NCI-H2029 treated with DMSO at 0.1 percent for 48 hours (cell line): Measurements from ENCODE around the gene PEAK3.
"Not testable (repeated sequence)": the region's sequence is repeated elsewhere in the genome, so short reads cannot be mapped to it uniquely, and the experiment has no call there.

Experiments
- DNase-seq: peaks from one replicate; lab custom pipeline; 2025; lab: John Stamatoyannopoulos, UW

PEAK3 gene

DNA sequence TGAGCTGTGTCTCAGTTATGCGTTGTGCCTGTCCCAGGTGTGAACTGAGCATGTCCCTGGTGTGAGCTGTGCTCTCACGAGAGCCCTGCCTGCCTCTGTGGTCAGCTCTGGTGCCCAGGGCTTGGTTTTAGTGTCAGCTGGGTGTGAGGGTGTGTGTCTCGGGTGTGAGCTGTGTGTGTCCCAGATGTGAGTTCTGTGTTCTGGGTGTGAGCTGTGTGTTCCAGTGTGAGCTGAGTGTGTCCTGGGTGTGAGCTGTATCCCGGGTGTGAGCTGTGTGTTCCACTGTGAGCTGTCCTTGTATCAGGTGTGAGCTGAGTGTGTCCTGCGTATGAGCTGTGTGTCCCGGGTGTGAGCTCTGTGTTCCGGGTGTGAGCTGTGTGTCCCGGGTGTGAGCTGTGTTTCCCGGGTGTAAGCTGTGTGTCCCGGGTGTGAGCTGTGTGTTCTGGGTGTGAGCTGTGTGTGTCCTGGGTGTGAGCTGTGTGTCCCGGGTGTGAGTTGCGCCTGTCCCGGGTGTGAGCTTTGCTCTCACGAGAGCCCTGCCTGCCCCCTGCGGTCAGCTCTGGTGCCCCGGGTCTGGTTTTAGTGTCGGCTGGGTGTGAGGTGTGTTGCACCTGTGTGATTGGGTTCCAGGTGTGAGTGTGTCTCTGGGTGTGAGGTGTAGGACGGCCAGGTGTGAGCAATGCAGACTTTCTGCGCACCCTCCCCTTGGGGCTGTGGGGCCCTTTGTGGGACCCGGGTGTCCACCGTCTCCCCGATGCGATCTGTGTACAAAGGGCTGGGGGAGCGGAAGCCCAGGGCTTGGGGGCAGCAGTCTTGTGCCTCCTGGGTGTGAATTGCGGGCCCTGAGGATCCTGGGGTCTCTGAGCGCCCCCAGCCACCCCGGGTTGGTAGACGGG is 7.1 kb upstream of the PEAK3 start:
- DNase-seq: no peak

DNA sequence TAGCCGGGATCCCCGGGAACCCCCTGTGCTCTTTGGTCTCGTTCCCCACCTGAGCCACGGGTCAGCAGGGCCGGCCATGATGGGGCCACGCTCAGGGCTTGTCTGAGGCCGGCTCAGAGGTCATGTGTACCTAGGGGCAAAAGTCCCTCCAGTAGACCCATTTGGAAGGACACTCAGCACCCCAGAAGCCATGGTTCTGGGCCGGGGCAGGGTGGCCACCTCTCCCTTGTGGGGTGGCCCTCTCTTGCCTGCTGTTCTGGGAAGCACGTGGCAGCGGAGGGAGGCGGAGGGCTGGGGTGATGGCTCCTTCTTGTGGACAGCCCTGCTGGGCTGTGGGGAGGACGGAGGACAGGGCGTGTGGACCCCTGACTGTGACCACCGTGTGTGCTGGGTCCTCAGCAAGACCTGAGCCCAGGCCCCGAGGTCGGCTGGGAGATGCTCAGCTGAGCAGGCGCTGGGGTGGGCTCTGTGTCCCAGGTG is 6.4 kb upstream of the PEAK3 start:
- no peak for DNase-seq

DNA sequence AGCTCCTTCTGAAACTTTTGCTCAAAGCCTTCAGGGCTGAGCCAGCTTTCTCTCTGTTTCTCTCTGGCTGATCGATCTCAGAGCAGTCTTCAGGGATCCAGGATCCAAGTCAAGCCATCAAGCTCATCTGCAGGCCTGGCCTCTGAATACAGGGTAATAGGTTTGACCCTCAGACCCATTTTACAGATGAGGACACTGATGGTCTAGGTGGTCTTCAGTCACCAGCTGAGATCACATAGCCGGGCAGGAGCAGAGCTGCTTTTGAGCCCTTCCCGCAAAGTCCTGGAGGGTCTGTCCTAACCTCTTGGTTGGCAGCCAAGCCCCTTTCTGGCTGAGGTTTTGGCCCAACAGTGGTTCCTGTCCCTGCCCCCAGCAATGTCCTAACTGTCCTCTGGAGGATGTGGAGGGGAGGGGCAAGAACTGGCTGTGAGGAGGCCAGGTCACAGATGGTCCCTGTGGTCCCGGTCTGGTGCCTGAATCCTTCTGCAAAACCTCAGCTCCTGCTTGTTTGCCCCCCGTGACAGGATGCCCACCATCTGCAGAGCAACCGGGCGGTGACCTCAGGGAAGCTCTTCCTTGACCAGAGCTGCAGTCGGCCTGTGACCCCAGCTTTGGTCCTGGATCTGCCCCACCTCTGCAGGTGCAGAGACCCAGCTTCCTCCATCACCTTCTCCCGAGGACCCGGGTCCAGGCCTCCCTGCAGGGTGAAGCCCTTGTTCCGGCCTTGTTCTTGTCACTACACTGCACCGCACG is 5.8 kb upstream of the PEAK3 start:
- DNase-seq: no peak

DNA sequence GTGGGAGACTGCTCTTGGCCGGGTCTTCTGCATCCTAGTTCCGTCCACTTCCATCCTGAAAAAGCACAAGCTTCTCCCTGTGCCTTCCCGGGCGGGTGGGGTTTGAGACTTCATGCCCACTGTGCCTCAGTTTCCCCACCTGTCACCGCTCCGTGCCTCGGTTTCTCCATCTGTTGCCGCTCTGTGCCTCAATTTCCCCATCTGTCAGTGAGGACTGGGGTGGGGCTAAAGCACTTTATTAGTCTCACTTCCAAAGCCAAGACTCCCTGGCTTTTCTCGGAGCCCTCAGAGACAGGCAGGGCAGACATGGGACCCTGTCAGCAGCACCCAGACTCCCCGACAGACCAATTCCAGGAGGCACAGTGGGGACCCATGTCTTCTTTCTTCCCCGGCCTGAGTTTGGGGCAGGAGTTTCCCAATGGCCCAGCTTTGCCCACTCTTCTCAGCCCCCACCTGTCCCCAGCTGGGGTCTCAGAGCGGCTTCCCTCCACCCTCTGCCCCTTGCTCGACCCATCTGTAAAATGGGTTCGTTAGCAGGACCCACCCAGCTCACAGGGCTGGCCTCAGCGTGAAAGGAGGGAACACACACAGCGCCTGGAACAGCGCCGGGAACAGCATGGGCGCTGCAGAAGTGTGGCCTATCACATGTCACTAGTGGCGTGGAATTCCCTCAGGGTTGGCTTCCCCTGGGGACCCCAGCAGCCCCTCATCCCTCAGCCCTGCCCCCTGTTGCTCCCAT is 4.6 kb upstream of the PEAK3 start:
- DNase-seq: no peak

DNA sequence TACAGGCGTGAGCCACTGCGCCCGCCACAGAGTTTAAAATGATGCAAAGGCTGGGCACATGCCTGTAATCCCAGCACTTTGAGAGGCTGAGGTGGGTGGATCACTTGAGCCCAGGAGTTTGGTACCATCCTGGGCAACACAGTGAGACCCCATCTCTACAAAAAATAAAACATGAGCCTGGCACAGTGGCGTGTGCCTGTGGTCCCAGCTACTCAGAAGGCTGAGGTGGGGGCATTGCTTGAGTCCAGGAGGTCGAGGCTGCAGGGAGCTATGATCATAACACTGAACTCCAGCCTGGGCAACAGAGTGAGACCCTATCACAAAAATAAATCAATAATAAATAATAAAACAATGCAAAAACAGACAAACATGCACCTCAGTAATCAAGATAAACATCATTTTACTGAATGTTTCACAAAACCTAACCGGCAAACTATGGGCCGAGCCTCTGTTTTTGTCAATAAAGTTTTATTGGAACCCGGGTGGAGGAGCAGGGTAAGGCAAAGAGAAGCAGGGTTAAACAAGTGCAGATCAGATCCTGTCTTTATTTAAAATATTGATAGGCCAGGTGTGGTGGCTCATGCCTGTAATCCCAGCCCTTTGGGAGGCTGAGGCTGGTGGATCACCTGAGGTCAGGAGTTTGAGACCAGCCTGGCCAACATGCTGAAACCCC is 2.0 kb upstream of the PEAK3 start:
- no peak for DNase-seq

DNA sequence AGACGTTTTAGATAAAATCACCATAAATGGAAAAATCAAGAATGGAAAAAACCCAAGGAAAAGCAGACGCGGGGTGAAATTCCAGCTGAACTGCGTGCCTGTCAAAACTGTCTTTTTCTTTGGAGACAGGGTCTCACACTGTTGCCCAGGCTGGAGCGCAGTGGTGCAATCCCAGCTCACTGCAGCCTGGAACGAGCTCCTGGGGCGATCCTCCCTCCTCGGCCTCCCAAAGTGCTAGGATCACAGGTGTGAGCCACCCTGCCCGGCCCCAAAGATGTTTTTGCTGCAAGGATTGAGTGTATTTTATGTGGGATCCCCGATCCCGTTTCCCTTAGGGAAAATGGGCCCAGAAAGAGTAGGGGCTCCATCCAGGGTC is 875 bp upstream of the PEAK3 start:
- DNase-seq: no peak

DNA sequence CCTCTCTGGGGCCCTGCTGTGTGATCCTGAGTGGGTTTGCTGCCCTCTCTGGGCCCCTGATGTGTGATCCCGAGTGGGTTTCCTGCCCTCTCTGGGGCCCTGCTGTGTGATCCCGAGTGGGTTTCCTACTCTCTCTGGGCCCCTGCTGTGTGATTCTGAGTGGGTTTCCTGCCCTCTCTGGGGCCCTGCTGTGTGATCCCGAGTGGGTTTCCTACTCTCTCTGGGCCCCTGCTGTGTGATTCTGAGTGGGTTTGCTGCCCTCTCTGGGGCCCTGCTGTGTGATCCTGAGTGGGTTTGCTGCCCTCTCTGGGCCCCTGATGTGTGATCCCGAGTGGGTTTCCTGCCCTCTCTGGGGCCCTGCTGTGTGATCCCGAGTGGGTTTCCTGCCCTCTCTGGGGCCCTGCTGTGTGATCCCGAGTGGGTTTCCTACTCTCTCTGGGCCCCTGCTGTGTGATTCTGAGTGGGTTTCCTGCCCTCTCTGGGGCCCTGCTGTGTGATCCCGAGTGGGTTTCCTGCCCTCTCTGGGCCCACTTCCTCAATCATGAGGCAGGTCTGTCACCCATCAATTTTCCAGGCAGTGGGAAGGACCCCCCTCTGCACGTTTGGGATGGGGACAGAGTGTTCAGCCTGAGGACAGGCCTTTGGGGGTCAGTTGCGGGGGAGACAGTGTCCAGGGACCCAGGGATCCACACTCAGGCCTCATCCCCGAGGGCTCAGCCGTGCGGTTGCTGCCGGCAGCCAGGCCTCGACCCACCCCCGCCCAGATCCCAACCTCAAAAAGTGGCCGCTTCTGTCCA is 512 bp downstream of the PEAK3 start:
- DNase-seq: not testable (repeated sequence)

DNA sequence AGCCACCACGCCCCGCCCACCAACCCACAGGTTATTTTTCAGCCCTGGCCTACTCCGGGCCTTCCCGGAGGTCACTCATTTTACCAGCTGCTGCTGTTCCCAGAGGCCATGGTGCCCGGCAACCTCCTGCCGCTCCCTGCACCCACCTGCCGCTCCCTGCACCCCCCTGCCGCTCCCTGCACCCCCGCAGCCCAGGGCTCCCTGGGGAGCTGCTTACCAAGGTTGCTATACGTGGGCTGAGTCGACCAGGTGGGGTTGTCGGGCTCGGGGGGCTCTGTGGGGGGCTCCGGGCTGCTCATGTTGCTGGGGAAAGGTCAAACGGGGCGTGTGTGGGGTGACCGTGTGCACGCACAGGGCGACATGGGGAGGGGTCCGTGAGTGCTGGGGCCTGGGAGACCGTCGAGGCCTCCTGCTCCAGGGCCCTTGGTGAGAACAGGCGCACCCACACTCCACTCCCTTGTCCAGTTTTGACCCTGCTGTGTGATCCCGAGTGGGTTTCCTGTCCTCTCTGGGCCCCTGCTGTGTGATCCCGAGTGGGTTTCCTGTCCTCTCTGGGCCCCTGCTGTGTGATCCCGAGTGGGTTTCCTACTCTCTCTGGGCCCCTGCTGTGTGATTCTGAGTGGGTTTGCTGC is 1.2 kb downstream of the PEAK3 start:
- DNase-seq: no peak

DNA sequence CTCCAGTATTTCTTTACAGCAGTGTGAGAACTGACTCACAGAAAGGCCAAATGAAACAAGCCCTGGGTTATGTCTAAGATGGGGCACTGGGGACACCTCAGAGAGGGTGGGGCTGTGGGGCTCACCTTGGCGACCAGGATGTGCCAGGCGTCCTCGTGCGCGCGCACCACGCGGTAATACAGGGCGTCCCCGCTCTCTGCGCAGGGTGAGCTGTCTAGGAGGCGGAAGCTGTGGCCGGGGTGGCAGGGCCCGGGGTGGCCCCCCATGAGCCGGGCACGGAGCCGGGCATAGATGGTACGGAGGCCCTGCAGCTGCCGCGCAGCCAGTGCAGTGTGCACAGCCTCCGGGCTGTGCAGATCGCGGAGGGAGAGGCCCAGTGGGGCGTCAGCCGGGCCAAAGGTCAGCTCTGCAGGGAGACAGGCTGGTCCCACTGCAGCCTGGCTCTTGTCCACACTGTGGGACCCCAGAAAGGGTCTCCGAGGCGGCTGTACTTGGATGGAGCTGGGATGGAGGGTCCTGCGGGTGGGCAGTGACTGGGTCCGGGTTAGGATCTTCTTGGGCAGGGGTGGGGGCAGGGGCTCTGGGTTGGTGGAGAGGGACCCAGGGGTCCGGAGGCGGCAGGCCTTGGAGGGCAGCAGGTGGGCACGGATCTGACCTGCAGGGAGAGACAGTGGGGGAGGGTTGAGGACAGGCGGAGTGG is 3.4 kb downstream of the PEAK3 start:
- no peak for DNase-seq

DNA sequence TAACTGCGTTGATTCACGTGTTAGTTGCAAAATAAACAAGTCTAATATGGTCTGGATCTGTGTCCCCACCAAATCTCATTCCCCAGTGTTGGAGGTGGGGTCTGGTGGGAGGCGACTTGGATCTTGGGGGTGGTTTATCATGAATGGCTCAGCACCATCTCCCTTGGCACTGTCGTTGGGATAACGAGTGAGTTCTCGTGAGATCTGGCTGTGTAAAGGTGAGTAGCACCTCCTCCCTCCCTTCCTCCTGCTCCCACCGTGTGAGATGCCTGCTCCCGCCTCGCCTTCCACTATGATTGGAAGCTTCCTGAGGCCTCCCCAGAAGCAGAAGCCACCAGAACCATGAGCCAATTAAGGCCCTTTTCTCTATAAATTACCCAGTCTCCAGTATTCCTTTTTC is 4.8 kb downstream of the PEAK3 start:
- no peak for DNase-seq

DNA sequence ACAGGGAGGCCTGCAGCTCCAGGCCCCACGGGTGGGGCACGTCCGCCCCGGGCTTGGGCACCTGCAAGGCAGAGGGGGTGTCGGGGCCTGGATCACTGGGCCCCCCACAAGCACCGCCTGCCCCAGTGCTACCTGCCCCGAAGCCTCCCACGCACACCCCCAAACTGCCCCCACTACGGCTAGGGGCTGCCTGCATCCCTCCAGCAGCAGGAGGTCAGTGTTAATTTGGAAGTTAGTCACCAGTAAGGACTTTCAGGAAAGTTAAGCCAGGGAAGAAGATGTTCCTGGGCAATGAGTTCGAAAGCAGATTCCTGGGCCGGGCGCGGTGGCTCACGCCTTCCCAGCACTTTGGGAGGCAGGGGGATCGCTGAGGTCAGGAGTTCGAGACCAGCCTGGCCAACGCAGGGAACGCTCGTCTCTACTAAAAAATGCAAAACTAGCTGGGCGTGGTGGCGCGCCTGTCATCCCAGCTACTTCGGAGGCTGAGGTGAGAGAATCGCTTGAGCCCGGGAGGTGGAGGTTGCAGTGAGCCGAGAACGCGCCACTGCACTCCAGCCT is 5.5 kb downstream of the PEAK3 start:
- no peak for DNase-seq

DNA sequence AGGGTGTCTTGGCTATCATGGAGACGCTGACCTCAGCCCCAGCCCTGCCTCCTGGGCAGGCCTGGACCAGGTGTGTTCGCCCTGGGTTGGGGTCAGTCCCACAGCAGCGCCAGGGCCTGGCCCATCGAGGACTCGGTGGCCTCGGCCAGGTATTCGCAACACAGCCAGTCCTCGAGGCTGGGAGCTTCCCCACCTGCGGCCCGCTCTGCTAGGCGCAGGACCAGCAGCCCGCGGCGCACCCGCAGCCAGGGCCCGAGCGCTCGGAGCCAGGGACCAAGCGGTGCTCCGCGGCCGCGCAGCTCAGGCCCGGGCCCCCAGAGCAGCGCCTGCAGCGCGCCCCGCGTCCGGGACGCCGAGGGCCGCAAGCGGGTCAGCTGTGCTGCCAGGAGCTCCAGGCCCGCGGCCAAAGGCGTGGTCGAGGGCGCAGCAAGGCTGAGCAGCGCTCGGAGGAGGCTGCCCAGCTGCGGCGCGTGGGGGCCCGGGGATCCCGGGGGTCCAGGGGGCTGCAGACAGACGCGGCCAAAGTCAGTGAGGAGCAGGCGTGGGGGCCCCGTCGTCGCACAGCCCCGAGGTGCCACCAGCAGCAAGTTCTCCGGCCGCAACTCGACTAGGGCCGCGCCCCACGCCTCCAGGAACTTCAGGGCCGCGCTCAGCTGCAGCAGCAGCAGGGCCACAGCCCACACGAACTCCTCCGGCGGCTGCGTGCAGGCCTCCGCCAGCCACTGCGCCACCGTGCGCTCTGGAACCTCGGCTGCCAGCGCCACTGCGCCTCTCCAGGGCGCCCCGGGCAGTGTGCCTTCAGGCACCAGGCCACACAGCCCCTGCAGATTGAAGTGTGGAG is 6.2 kb downstream of the PEAK3 start:
- DNase-seq: no peak

DNA sequence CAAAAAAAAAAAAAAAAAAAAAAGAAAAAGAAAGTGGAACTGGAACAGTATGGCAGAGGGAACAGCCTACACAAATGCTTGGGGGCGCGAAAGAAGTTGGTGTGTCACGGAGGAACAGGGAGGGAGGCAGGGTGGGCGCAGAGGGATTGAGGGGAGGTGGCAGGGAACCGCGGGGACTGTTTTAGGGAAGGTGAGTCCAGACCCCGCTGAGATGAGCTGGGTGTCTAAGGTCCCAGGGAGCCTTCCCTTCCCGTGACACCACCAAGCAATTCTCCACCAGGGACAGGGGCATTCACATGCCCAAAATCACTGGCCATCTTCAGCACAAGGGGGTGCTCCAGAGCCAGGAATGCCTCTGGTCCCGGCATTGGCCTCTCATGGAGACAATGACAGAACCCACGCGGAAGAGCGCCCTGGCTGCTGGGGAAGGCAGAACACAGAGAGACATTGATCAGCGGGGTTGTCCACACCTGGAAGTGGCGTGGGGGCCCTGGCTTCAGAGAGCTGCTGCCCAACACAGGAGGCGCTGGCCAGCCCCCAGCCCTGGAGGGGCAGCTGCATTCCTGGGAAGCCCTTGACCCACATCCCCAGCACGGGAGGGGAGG is 6.9 kb downstream of the PEAK3 start:
- DNase-seq: no peak

DNA sequence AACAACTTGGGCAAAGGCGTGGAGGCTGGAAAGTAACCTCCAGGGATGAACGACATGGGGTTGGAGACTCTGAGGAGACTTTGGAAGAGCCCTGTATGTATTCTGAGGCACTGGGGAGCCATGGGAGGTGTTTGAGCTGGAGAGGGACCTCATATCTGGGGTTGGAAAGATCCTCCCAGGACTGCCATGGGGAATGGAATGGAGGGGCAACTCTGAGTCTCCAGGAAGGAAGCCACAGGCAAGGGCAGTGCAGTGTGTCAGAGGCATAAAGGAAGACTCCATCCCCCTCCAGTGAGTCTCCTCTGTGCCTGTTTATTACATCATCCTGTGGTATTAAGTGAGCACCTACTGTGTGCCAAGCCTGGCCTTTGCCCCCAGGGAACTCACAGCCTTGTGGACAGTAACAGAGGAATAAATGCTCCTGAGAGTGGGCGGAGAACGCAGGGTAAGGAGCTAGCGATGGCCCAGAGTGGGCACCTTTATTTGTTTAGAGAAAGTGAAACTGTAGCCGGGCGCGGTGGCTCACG is 7.7 kb downstream of the PEAK3 start:
- DNase-seq: no peak

DNA sequence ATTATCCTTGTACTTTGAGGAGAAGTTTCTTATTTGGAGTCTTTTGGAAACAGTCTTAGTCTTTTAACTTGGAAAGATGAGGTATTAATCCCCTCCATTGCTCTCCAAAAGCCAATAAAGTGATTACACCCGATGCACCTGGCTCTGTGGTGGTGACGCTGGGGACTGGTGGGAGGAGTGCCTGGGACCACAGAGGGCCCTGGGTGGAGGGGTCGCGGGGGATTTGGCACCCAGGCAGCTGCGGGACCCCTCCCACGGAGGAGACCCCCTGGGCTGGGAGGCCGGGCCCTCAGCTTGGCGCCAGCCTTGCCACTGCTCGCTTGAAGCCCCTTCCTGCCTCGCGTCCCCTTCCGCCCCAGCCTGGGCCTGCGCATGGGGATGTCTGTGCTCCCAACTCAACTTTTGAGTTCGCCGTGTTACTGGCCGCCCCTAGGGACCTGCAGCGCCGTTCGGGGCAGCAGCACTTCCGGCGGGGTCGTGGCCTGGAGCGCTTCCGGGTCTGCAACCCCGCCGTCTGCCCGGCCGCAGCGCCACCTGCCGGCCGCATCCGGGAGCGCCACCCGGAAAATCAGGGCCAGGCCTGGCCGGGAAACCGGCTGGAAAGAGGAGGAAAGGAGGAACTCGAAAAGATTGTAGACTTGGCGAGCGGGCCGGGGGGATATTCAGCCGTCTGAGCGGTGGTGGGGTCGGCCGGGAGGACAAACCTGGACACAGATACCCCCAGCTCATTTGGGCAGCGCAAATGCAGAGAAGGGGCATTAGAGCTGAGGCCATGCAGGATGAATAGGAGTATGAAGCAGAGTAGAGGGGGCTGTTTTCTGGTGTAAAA is 8.4 kb downstream of the PEAK3 start:
- peak; percentile 62 for DNase-seq

DNA sequence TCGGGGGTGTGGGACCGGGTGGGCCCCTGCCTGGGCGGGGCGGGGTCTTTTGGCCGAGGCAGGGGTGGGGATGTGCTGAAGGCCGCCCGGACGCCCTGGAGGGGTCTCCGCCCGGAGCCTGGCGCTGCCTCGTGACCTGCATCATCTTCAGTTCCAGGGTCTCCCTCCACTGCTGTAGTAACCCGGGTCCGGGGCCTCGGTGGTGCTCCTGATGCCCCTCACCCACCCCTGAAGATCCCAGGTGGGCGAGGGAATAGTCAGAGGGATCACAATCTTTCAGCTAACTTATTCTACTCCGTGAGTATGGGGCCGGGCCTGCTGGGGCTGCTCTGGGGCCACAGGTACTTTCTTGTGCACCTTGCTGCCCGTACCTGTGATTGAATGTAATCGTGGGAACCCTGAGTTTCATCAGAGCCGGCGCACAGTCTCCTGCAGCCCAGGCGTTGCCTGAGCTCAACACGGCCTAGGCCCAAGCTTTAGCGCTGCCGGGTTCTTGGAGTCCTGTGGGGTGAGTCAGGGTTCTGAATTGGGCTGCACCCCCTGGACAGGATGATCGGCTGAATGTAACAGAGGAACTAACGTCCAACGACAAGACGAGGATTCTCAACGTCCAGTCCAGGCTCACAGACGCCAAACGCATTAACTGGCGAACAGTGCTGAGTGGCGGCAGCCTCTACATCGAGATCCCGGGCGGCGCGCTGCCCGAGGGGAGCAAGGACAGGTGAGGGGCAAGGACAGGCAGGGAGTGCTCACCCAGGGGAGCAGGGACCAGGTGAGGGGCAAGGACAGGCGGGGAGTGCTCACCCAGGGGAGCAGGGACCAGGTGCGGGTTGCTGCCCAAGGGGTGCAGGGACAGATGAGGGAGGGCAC is 10.5 kb downstream of the PEAK3 start:
- DNase-seq: no peak
